DOHH2 (cell line): ENCODE measurements around the gene RPL32.

Source experiments
- EZH2phosphoT487 ChIP-seq: fragments of 200-600 bp; sonication (generic); IDR thresholded peaks from 2 replicates; pipeline ENCODE4 v1.6.1; 2017; ENCODE audit warnings: borderline replicate concordance, mild to moderate bottlenecking, antibody characterized with exemption, low read length, moderate library complexity, mixed read lengths
- TF ChIP-seq, protein P1 (sequence below): fragments of 200-600 bp; sonication (generic); IDR thresholded peaks from one replicate; pipeline ENCODE4 v1.5.1; 2014; ENCODE audit warnings: antibody characterized with exemption, mild to moderate bottlenecking, low read depth, low read length; ENCODE audit not compliant: poor library complexity, severe bottlenecking

DNA sequence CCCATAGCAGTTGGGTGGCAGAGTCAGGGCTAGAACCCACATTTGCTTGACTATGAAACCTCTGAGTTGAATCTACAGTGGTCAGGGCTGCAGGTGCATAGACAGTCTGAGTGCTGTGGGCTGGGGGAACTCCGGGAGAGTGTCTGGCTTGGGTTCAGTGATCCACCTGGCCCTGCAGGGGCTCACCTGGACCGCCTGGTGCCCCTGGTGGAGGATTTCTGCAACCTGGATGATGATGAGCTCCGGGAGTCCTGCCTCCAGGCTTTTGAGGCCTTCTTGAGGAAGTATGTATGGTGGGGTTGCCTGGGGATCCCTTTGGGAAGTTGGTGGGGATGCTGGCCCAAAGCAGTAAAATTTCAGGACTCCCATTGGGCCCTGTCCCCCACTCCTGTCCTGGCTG is 28.6 kb downstream of the RPL32 start:
- TF ChIP-seq, protein P1, sequence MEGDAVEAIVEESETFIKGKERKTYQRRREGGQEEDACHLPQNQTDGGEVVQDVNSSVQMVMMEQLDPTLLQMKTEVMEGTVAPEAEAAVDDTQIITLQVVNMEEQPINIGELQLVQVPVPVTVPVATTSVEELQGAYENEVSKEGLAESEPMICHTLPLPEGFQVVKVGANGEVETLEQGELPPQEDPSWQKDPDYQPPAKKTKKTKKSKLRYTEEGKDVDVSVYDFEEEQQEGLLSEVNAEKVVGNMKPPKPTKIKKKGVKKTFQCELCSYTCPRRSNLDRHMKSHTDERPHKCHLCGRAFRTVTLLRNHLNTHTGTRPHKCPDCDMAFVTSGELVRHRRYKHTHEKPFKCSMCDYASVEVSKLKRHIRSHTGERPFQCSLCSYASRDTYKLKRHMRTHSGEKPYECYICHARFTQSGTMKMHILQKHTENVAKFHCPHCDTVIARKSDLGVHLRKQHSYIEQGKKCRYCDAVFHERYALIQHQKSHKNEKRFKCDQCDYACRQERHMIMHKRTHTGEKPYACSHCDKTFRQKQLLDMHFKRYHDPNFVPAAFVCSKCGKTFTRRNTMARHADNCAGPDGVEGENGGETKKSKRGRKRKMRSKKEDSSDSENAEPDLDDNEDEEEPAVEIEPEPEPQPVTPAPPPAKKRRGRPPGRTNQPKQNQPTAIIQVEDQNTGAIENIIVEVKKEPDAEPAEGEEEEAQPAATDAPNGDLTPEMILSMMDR, result no peak
- TF ChIP-seq EZH2phosphoT487, result no peak
